Coronary artery (tissue), 2 donors: Measurements from ENCODE around the gene LGI4.

Experiments
- DNase-seq: peaks from one replicate; pipeline ENCODE4 v3.0.0-alpha.2; 2017; ENCODE audit warnings: low spot score
- H3K27ac ChIP-seq, 2 donors: fragments of 200-600 bp; sonication (generic); one replicate each; pipeline ENCODE4 v1.5.1; 2016 to 2019
- H3K4me3 ChIP-seq: fragments of 200-600 bp; sonication (generic); 2 replicates; pipeline ENCODE4 v1.5.1; 2016; ENCODE audit warnings: mild to moderate bottlenecking, moderate library complexity
- CTCF ChIP-seq: fragments of 200-600 bp; sonication (generic); IDR thresholded peaks from one replicate; pipeline ENCODE4 v1.5.1; 2019; ENCODE audit warnings: antibody characterized with exemption

Gene LGI4

GRCh38 chr19:35079826-35080225 is 55.0 kb downstream of the LGI4 start:
- TF ChIP-seq CTCF: no peak
- no peak for DNase-seq

GRCh38 chr19:35077411-35078223 is 57.2 kb downstream of the LGI4 start:
- TF ChIP-seq CTCF: no peak

More at GRCh38 chr19:35079826-35080225, 55.0 kb downstream of the LGI4 start:
- Histone ChIP-seq H3K27ac (no peak overlapping the region), H3K4me3 (no peak overlapping the region)

GRCh38 chr19:35076657-35077056 is 58.2 kb downstream of the LGI4 start:
- Histone ChIP-seq H3K27ac (no peak overlapping the region), H3K4me3 (no peak overlapping the region)
- TF ChIP-seq CTCF: no peak
- no peak for DNase-seq

More at GRCh38 chr19:35077411-35078223, 57.2 kb downstream of the LGI4 start:
- Histone ChIP-seq H3K4me3 (no peak overlapping the region), H3K27ac (no peak overlapping the region)
- DNase-seq: no peak

- DNase-seq: no peak
- Histone ChIP-seq H3K27ac (no peak overlapping the region), H3K4me3 (no peak overlapping the region)
- no peak for TF ChIP-seq CTCF
Observed at GRCh38 chr19:35076026-35076370, 58.9 kb downstream of the LGI4 start.

- TF ChIP-seq CTCF: no peak
Observed at GRCh38 chr19:35075202-35076025, 59.4 kb downstream of the LGI4 start.

More at GRCh38 chr19:35075202-35076025, 59.4 kb downstream of the LGI4 start:
- Histone ChIP-seq H3K4me3 (no peak overlapping the region), H3K27ac (no peak overlapping the region)
- no peak for DNase-seq
